Epidermal melanocyte (primary cell): ENCODE results near the gene WDR54.
A peak's percentile ranks its signal among the peaks of the same experiment; 100 is the strongest.

Experiments
- DNase-seq: peaks from one replicate; pipeline ENCODE4 v3.0.0; 2011; ENCODE audit warnings: low spot score; ENCODE audit not compliant: insufficient read length

Gene WDR54, protein sequence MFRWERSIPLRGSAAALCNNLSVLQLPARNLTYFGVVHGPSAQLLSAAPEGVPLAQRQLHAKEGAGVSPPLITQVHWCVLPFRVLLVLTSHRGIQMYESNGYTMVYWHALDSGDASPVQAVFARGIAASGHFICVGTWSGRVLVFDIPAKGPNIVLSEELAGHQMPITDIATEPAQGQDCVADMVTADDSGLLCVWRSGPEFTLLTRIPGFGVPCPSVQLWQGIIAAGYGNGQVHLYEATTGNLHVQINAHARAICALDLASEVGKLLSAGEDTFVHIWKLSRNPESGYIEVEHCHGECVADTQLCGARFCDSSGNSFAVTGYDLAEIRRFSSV

DNA sequence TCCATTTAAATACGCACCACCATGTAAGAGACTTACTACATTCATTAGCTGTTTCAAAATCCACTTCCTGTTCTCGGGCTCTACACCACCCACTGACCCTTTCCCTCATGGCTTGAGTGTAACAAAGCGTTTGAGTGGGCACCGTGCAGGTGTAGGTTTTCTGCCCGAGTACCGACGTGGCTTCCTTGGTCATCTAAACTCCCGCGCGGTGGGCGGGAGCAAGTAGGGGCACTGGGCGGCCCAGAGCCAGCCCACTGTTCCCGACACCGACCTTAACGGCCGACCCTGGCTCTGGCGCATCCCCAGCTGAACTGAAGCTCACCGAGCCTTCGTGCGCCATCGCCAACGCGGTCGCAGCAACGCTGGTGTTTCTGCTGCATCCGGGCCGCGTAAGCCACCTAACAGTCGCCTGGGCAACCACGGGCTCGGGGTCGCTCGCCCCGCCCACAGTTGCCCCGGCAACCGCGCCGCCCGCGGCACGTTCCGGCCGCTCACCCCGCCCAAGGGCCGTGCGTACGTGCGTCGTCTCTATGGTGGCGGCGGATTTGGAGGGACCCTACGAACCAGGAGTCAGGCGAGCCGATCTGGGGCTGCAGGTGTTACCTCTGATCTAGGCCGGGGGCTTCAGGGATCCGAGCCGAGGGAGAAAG lies at the start of gene WDR54, which contains the start of gene C2orf81:
WDR54 (plus strand) TSS at position 510 of the 650 bp plus-strand sequence. CDS start 424 bp downstream, outside the sequence.
C2orf81 (minus strand) TSS at position 399 of the 650 bp plus-strand sequence; CDS start at position 340, 59 bp downstream.
- DNase-seq, result peak; percentile 93

DNA sequence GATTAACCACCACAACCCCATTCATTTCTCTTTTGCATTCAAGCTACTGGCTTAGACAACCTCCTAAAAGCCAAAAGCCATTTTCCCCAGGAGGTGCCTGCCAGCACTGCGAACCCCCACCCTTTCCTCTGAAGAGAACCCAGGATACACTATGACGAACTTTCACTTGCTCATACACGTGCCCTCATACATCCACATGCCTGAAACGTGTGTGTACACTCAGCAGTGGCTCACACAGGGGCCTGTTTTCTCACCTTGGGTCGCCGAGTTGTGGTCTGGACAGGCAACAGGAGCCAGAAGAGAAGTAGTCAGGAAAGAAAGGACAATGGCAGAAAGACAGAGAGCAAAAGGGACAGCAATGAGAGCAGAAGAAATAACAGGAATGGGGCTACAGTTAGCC lies 48.9 kb upstream of the WDR54 start:
- no peak for DNase-seq

GRCh38 chr2:74373221-74373676 lies 48.3 kb upstream of the WDR54 start:
- peak; percentile 5 for DNase-seq

GRCh38 chr2:74373985-74374384 lies 47.5 kb upstream of the WDR54 start:
- peak; percentile 2 for DNase-seq

DNA sequence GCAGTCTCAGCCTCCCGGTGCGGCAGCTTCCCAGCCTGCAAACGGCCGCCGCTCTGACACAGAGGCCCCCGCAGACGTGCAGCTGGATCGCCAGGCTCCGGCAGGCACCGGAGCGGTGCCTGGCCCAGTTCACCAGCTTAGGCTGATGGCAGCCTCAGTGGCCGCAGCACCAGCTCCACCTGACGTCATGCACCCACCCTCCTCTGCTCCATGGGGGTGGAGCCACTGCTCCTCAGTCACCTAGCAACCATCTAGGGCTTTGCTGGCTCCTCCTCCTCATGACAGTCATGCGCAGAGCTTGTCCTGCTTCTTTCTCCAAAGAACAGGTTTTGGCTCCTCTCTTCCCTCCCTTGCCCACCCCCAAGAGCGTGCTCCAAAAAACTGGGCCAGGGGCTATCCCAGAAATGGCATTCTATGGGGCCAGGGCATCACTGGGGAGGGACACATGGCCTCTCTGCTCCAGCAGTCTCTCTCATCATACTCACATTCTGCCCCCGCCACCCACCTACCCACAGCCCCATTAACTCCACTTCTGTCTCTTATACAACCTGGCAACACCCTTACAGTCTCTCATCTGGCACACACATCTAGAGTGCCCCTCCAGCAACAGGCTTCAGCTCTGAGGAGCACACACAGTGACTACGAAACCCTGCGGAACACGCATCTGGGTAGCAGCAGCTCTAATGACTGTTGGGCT lies 46.9 kb upstream of the WDR54 start:
- DNase-seq, result peak; percentile 69

DNA sequence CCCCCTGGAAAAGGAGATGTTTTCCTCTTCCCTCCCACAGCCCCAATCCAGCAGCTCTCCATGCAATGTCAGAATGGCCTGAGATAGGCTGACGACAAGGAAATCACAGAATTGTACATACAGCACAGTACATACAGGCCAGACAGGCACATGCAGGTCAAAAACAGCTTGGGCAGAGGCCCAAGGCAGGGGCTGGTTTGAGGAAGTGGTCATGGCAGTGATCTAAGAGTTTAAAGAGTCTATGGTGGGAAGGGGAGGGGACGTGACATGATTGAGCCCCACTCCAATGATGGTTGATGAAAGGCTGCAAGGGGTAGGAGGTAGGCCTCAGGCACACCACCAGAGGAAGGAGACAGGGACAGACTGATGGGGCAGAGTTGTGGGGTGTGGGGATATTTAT lies 45.7 kb upstream of the WDR54 start:
- no peak for DNase-seq

DNA sequence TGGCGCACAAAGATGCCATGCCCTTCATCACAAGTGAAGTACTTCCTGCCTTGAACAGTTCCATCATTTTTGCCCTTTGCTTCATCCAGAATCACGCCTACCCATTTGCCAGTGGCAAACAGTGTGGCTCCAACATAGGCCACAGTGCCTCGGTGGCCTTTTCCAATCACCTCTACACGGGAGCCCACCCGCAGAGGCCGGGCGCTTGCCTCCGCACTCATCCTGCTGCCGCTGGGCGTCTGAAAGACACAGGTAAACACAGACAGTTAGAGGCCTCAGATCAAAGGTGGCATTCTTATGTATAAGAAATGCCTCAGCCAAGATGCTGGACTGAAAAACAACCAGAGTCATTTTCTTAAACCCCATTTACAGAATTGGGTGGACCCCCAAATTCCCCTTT lies 43.5 kb upstream of the WDR54 start:
- no peak for DNase-seq

DNA sequence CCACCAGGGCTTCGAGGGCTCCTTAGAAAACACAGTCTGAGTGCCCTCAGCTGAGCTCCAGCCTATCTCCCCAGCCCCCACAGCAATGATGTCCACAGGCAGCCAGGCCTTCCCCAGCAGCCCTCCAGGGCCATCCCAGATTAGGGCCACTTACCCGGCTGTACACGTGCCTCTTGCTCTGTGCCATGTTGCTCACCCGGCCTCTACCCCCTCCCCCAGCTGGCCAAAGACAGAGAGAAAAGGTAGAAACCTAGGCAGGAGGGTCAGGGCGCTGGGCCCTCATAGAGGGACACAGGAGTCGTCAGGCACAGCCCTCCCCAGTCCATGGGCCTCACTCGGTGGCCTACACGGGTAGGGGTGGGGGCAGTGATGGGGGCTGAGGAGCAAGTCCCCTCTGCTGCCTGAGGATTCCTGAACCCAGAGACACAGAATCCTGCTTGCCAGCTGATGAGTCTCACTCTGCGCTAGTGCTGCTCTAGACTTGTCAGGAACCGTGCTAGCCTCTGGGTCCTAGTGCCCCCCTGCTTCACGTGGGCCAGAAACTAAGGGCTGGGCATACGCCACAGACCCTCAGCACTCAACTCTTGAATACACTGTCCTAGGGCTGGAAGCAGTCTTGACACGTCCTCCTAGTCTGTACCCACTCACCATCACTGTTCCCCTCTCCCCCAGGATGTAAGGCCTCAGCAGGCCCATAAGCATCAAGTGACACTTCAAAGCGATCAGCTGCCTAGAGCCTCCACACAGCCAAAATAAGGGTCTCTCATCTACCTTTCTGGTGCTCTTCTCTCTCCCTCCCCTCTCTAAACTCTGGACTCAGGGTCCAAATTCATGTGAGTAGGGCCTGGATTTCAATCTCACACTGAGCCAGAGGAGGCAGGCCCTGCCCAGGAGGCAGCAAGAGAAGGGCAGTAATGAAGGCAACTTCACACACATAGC lies 41.4 kb upstream of the WDR54 start, which contains the start of gene DCTN1:
DCTN1 (minus strand) TSS at position 461 of the 939 bp plus-strand sequence; CDS start at position 187, 274 bp downstream.
- DNase-seq, result peak; percentile 76

DNA sequence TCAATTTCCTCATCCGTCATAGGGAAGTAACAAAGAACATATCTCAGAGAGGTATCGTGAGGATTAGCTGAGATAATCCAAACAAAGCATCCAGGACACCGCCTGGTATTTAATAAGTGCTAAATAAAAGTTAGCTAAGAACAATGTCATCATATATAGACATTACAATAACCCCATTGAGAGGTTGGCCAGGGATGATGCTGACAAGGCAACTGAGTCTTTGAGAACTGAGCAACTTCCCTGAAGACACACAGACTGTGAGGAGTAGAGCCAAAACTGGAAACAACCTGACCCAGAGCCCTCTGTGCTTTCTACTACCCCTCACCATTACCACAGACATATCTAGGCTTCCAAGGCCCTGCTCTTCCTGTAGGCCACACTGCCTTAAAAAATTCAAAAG lies 39.8 kb upstream of the WDR54 start:
- no peak for DNase-seq

GRCh38 chr2:74383254-74383653 lies 38.3 kb upstream of the WDR54 start:
- DNase-seq, result no peak

GRCh38 chr2:74384051-74384450 lies 37.5 kb upstream of the WDR54 start:
- no peak for DNase-seq

- DNase-seq, result no peak
Observed at GRCh38 chr2:74385396-74385795, 36.1 kb upstream of the WDR54 start.

- no peak for DNase-seq
Observed at GRCh38 chr2:74387346-74387745, 34.2 kb upstream of the WDR54 start.

DNA sequence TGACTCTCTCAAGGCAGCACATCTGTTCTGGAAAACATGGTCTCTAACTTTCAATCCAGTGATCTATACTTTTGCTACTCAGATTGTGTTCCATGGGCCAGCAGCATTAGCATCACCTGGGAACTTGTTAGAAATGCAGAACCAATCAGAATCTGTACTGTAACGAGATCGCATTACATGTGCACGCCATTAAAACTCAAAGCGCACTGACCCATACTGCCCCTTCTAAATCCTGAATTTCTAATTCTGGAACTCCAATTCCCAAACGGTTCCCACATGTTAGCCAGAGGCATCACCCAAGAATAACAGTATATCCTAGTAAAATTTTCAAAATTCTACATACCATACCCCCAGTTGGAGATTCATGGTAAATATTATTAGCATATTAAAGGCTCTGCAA lies 30.9 kb upstream of the WDR54 start:
- no peak for DNase-seq

DNA sequence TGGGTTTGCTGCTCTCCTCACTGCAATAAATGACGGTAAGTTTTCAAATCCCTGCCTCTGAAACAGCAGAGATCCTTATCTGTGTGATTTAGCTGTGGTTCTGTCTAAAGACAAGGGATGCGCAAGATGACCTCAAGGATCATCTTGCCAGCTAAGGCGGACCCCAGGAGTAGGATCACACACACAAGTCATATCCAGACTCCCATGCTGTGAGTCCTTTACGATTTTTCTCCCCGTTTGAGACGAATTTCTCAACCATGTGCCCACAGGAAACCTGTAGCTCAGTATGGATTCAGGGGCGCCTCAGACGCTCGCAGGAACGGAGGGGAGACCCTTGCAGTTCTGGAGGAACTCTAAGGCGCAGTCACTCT lies 30.3 kb upstream of the WDR54 start:
- no peak for DNase-seq

GRCh38 chr2:74391580-74392448 lies 29.7 kb upstream of the WDR54 start:
- DNase-seq, result peak; percentile 91

DNA sequence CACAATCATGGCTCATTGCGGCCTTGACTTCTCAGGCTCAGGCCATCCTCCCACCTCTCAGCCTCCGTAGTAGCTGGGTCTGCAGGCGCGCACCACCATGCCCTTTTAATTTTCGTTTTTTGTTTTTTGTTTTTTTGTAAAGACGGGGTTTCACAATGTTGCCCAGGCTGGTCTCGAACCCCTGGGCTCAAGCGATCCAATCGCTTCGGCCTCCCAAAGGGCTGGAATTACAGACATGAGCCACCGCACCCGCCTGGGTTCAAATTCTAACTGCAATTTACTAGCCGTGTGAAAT lies 29.1 kb upstream of the WDR54 start:
- no peak for DNase-seq

- DNase-seq, result no peak
Observed at GRCh38 chr2:74393525-74393924, 28.0 kb upstream of the WDR54 start.

- no peak for DNase-seq
Observed at GRCh38 chr2:74396149-74396548, 25.4 kb upstream of the WDR54 start.

DNA sequence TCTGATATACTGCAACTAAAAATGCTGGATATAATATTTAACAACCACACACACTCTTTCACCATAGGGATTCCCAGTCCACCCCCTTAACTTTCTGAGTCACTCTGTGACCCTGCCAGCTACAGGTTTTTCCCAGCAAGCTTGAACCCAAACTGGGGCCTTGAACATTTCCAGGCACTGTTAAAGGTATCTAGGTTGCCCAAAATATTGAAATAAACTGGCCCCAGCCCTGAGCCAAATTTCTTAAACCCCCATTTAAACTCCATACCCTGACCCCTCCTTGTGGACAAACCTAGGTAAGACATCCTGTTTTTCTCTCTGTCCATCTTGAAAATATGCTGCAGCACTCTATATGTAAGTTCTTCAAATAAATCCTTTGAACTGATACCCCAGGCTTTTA lies 21.7 kb upstream of the WDR54 start:
- no peak for DNase-seq
